GM06990 (cell line): ENCODE data around the gene LRRC1.

Experiments used
- DNase-seq: peaks from one replicate; pipeline ENCODE4 v3.0.0-alpha.2; 2011; ENCODE audit not compliant: insufficient read length; ENCODE audit errors: extremely low read depth
- H3K27me3 ChIP-seq: replicated peaks from 2 replicates; pipeline ENCODE4 v1.6.0; 2011; ENCODE audit warnings: low read length; ENCODE audit not compliant: control insufficient read depth, insufficient read depth
- H3K36me3 ChIP-seq: 2 replicates; pipeline ENCODE4 v1.5.1; 2011; ENCODE audit warnings: low read length; ENCODE audit not compliant: control insufficient read depth, insufficient read depth
- H3K4me3 ChIP-seq: replicated peaks from 2 replicates; pipeline ENCODE4 v1.5.1; 2011; ENCODE audit warnings: low read depth, mild to moderate bottlenecking, control low read depth, low read length
- CTCF ChIP-seq: IDR thresholded peaks from 2 replicates; pipeline ENCODE4 v1.5.1; 2011; ENCODE audit warnings: low read length, control low read depth, mild to moderate bottlenecking, inconsistent platforms; ENCODE audit not compliant: insufficient read depth, poor library complexity, severe bottlenecking

The LRRC1 gene

GRCh38 chr6:53815381-53816119 lies 20.7 kb downstream of the LRRC1 start:
- H3K27me3 ChIP-seq: no peaks in the 10 kb centered on the region; the same call in 1 of the 2 replicates
- TF ChIP-seq CTCF: no peak
- no peaks in the 10 kb centered on the region for H3K36me3 ChIP-seq
- DNase-seq: no peak
- H3K4me3 ChIP-seq: no peak overlapping the region

- Histone ChIP-seq H3K4me3 (no peak overlapping the region), H3K36me3 (no peaks in the 10 kb centered on the region), H3K27me3 (no peaks in the 10 kb centered on the region; the same call in 1 of the 2 replicates)
- no peak for DNase-seq
- TF ChIP-seq CTCF: no peak
These were observed 24.2 kb downstream of the LRRC1 start for GRCh38 chr6:53818858-53819609.

- no peaks in the 10 kb centered on the region; the same call in 1 of the 2 replicates for H3K27me3 ChIP-seq
- no peak overlapping the region for H3K4me3 ChIP-seq
- H3K36me3 ChIP-seq: no peaks in the 10 kb centered on the region
- TF ChIP-seq CTCF: no peak
- DNase-seq: no peak
These were observed 27.8 kb downstream of the LRRC1 start for GRCh38 chr6:53822401-53823125.

- DNase-seq: no peak
- Histone ChIP-seq H3K36me3 (no peaks in the 10 kb centered on the region), H3K4me3 (no peak overlapping the region), H3K27me3 (no peaks in the 10 kb centered on the region)
- TF ChIP-seq CTCF: no peak
These were observed 29.9 kb downstream of the LRRC1 start for GRCh38 chr6:53824714-53825113.

- Histone ChIP-seq H3K36me3 (no peaks in the 10 kb centered on the region), H3K27me3 (no peaks in the 10 kb centered on the region), H3K4me3 (no peak overlapping the region)
- no peak for TF ChIP-seq CTCF
- no peak for DNase-seq
These were observed 30.9 kb downstream of the LRRC1 start for GRCh38 chr6:53825532-53826321.
